HepG2 (cell line): ENCODE results near the gene CTNNA3.

Experiments used
- IRF2 ChIP-seq: IDR thresholded peaks from 2 replicates; pipeline ENCODE4 v1.6.1; 2018; ENCODE audit warnings: missing genetic modification reagents, missing compliant biosample characterization
- KLF9 ChIP-seq: IDR thresholded peaks from 2 replicates; pipeline ENCODE4 v1.6.1; 2016; ENCODE audit warnings: low read depth
- SIN3A ChIP-seq: IDR thresholded peaks from 2 replicates; pipeline ENCODE4 v1.6.1; 2011; ENCODE audit warnings: low read depth, mild to moderate bottlenecking, control low read depth, low read length, borderline replicate concordance
- ZNF205 ChIP-seq: IDR thresholded peaks from 2 replicates; pipeline ENCODE4 v1.6.1; 2018; ENCODE audit warnings: missing biosample characterization, missing genetic modification reagents
- ZNF530 ChIP-seq: sonication (generic); formaldehyde crosslinking; IDR thresholded peaks from 2 replicates; pipeline ENCODE4 v1.5.0; 2020; ENCODE audit warnings: low read depth, mild to moderate bottlenecking, missing genetic modification reagents
- ZNF672 ChIP-seq: sonication (generic); formaldehyde crosslinking; IDR thresholded peaks from 2 replicates; pipeline ENCODE4 v1.8.1; 2022; ENCODE audit warnings: missing genetic modification reagents

GRCh38 chr10:65907199-65907712, 1788.7 kb downstream of the CTNNA3 start:
- TF ChIP-seq KLF9 = no peak
- TF ChIP-seq ZNF530 (CRISPR knock-in tag) = no peak
- no peak for TF ChIP-seq IRF2
- no peak for TF ChIP-seq ZNF205 (CRISPR knock-in tag)
- TF ChIP-seq SIN3A = no peak
- TF ChIP-seq ZNF672 (CRISPR knock-in tag) = no peak
